HG03442 (cell line): ENCODE results near the gene GPR162.

ENCODE experiments used
- ATAC-seq: cut with Tn5 transposase; IDR thresholded peaks from one replicate; pipeline ENCODE4 v1.9.1; 2021; ENCODE audit warnings: mild to moderate bottlenecking, moderate library complexity; ENCODE audit not compliant: unreplicated experiment

GPR162 gene

DNA sequence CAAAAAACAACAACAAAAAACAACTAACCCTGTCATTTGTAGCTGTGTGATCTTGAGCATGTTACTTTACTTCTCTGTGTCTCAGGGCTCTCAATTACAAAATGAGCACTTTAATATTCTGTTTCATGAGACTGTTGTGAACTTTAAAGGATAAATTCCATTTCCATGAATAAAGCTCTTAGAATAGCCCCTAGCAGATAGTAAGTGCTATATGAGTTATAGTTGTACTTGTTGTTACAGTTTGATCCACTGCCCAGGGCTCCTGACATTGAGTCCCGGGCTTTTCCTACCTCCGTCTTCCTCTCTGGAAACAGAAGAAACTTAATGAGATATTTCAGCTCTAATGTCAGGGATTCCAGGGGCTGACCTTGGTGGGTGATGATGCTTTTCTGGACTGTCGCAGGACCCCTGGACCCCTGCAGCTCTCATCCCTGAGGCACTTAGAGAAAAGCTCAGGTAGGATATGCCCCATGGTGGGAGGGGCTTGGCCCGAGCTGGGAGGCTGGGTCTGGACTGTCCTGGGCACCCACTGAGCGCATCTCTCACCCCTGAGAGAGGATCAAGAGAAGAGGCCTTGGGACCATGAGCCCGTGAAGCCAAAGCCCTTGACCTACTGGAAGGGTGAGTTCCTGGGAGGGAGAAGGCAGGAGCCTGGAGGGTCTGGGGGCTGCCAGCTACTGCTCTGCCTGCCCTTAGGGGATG is 11.7 kb downstream of the GPR162 start:
- ATAC-seq, result no peak

DNA sequence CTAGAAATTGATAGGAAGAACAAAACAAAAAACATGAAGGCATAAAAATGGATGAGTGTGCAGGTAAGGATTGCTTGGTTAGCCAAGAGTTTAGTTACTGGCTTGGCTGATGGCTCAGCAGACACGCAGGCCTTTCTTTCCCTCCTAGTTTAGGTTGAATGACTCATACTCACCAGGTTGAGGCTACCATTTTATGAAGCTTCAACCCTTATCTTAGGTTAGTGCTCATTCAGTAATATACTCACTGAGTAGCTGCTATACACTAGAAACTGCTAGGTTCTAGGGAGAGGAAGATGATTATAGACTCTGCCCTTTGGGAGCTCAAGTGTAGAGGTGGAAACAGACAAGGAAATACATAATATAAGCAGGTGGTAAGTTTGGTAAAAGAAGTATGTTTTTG is 12.6 kb downstream of the GPR162 start:
- ATAC-seq, result no peak

DNA sequence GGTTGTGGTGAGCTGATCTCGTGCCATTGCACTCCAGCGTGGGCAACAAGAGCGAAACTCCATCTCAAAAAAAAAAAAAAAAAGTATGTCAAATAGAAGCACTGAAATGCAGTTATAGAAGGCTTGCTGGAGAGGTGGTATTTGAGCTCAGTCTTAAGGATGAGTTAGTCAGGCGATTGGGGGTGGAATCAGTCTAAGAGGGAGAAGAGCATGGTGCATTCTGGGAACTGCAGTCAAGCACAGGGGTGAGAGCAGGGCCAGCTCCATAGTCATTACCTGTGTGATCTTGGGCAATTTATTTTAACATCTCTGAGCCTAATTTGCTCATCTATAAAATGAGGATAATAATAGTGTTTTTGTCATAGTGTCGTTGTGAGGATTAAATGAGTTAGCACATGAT is 13.3 kb downstream of the GPR162 start:
- ATAC-seq, result no peak

DNA sequence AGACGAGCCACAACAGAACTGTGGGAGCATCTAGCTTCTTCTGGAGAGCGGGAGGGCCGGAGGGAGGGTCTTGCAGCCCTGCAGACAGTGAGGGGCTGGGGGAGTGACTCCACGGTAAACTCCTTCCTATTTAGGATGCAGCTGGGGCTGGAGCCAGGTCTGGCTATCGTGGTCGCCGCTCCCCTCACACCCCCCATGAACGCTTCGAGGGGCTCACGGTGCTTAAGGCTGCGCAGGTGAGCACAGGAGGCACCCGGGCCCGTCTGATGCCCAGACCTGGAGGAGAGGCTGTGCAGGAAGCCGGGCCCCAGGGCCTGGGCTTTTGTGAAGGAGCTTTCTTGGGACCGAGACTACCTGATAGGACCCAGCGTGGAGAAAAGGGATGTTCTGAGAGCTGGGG is 15.2 kb downstream of the GPR162 start:
- no peak for ATAC-seq

DNA sequence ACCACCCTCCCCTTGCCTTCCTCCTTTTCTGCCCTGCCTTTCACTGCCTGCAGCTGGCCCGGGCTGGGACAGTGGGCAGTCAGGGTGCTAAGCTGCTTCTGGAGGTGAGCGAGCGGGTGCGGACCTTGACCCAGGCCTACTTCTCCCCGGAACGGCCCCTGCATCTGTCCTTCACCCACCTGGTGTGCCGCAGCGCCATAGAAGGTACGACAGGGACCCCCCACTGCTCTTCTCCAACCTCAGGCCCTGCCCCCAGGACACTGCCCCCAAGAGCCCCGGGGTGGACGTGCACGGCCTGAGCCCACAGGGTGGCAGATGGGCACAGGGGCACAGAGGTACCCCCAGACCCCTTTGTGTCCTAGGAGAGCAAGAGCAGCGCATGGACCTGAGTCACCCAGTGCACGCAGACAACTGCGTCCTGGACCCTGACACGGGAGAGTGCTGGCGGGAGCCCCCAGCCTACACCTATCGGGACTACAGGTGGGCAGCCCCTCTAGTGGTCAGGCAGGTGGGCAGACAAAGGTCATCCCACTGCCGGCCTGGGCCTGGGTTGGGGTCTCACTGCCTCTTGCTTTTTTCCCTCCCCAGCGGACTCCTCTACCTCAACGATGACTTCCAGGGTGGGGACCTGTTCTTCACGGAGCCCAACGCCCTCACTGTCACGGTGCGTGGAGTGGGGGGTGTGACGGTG is 15.9 kb downstream of the GPR162 start:
- ATAC-seq, result no peak

DNA sequence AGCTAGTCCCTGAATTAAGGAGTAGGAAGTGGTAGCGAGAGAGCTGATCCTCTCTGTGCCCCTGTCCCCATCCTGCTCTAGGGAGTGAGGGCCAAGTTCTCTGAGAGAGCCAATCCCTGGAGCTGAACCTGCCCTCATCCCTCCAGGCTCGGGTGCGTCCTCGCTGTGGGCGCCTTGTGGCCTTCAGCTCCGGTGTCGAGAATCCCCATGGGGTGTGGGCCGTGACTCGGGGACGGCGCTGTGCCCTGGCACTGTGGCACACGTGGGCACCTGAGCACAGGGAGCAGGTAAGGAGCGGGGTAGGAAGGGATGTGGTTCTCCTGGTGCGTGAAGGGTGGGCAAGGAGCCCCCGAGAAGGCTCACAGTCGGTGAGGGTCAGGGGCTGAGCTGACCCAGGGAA is 17.2 kb downstream of the GPR162 start:
- ATAC-seq, result no peak

DNA sequence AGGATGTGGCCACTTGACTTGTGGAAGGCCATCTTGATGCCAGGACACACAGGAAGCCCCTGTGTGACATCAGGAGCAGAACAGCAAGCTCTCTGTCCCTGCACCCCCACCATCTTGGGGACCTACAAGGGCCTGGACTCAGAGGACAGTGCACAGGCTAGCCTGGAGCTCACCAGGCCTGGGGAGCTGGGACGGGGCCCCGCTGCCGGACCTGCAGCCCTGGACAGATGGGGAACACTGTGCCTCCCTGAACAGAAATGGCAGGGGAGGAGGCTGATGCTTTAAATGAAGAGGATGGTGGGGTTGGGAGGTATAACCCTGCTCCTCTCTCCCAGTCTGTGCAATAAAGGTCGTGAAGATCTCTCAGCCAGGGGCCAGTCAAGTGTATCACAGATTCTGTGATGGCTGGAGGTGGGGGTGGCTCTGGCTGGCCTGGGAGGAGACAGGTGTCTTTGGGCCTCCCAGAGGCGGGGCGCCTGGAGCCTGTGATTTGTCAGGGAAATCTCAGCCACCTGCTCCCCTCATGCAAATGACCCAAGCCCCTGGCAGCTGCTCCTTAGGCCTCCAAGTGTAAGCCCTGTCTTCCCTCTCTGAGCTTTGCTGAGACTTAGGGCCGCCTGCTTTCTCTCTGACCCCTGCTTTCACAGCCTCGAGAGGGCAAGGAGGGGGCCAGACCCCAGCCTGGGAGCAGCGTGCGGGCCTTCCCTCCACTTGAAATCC is 18.0 kb downstream of the GPR162 start:
- no peak for ATAC-seq

DNA sequence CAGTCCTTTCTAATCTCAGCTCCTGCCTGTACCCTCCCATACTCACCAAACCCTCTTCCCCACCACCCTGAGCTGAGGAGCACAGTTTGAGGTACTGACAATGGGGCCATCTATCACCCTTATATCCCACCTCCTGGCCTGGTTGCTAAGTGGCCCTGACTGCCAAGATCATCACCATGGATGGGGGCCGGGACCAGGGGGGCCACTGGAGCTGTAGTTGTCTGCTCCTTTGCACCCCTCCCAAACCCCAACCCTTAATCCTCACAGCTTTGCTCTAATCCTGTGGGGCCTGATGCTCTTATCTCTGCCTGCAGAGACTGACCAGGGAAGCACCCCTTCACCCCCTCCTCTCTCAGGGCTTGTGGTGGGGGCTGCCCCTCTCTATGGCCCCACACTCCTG is 18.7 kb downstream of the GPR162 start:
- ATAC-seq, result no peak

DNA sequence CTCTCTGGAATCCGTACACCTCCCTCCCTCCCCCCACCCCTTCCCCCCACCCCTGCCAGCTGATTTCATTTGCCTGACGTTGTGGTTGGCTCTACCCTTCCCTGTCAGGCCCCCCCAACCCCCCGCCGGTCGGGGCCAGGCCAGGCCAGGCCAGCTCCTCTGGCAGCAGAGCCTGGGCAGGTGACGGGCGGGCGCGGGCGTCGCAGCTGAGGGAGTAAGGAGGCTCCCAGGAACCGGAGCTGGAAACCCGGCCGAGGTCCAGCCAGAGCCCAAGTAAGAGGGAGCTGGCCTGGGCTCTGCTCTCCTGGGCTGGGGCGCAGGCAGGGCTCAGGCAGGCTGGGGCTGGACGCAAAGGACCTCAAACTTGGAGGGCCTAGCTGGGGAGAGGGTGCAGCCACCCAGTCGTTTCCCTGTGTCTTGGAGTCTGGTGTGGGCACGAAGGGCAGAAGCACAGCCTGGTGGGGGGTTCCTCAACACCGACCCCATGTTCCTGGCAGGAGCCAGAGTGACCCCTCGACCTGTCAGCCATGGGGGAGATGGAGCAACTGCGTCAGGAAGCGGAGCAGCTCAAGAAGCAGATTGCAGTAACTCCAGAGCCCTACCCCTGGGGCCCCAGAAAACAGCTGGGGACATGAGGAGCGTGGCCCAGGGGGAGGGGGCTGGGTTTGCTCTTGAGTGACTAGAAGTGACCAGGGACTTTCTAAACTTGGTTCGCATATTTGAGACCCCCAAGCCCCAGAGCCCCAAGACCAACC is 19.3 kb downstream of the GPR162 start, which contains the start of gene GNB3:
Gene GNB3 (plus strand): TSS at position 165 of the 755 bp plus-strand sequence. CDS start 363 bp downstream, at position 528.
- no peak for ATAC-seq

DNA sequence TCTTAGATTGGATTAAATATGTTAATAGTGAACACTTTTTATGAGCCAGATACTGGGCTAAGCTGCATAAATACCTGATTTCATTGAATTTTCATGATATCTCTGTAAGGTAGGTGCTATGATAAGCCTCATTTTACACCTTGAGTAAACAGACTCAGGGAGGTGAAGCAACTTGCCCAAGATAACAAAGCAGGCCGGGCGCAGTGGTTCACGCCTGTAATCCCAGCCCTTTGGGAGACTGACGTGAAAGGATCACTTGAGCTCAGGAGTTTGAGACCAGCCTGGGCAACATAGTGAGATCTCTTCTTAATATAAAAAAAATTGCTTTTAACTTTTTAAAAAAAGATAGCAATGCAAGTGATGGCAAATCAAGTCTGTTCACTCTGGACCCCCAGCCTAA is 20.5 kb downstream of the GPR162 start:
- ATAC-seq, result no peak

DNA sequence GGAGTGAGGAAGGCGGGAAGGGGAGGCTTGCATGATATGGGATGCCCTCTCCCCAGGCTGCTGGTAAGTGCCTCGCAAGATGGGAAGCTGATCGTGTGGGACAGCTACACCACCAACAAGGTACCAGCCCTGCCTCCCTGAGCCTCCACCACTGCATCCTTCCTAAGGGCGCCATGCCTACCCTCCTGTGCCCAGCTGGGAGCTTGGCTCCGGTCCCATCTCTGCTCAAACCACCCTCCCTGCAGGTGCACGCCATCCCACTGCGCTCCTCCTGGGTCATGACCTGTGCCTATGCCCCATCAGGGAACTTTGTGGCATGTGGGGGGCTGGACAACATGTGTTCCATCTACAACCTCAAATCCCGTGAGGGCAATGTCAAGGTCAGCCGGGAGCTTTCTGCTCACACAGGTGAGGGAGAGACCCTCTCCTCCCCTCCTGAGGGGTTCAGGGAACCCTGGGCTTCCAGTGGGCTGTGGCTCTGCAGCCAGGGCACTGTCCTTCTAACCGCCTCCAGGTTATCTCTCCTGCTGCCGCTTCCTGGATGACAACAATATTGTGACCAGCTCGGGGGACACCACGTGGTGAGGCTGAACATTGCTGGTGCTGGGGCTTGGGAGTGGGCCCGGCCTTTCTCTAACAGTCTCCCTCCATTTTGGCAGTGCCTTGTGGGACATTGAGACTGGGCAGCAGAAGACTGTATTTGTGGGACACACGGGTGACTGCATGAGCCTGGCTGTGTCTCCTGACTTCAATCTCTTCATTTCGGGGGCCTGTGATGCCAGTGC is 21.7 kb downstream of the GPR162 start:
- no peak for ATAC-seq

DNA sequence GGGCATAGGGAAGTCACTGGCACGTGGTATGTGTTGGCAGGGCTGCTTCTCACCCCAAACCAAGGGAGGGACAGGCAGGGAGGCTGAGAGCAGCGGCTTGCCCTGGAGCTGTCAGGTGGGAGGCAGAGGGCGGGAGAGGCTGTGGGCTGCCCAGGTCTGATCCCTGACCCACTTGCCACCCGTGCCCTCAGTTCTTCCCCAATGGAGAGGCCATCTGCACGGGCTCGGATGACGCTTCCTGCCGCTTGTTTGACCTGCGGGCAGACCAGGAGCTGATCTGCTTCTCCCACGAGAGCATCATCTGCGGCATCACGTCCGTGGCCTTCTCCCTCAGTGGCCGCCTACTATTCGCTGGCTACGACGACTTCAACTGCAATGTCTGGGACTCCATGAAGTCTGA is 23.8 kb downstream of the GPR162 start:
- ATAC-seq, result no peak

DNA sequence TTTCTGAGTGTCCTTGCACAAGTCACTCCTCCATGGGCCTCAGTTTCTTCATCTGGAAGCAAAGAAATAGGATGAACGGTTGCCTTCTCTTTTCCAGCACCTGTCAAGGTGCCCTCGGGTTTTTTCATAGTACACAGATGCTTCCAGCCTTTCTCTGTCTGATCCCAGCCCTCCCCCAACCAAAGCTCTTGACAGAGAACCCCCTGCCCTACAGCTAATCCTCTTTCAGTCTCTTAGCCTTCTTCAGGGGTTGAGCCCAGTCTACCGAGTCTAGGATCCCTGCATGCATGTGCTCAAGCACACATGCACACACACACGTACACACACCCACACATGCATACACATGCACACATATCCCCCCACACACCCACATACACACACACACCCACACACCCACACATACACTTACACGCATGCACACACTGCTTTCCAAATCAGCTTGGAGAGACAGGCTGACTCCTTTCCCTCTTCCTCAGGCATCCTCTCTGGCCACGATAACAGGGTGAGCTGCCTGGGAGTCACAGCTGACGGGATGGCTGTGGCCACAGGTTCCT is 24.8 kb downstream of the GPR162 start:
- no peak for ATAC-seq

DNA sequence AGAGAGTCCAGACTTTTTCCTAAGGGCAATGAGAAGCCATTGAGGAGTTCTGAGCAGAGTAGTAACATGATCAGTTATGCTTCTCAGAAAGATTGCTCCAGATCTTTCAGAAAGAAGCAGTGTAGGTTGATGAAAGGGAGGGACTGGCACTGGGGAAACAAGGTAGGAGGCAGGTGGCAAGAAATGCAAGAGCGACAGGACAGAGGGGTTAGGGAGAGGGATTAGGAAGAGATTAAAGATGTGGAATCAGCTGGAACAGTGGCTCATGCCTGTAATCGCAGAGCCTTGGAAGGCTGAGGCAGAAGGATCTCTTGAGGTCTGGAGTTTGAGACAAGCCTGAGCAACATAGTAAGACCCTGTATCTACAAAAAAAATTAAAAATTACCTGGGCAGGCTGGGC is 26.1 kb downstream of the GPR162 start:
- ATAC-seq, result no peak

DNA sequence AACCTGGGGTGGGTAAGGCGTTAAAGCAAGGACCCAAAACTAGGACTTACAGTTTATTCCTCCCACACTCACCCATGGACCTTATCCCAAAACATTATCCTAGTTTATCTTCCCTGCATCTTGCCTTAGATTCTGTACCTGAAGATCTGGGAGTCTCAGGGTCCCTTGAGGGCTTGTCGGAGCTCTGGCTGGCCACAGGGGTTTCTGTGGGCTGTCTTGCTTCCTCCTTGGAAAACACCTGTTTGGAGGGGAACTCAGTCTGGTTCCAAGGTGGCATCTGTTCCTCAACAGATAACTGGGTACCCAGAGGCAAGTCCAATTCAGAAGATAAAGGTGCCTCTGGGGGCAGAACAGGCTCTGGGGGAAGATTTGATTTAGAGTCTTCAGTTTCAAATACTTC is 27.8 kb downstream of the GPR162 start:
- ATAC-seq, result no peak

DNA sequence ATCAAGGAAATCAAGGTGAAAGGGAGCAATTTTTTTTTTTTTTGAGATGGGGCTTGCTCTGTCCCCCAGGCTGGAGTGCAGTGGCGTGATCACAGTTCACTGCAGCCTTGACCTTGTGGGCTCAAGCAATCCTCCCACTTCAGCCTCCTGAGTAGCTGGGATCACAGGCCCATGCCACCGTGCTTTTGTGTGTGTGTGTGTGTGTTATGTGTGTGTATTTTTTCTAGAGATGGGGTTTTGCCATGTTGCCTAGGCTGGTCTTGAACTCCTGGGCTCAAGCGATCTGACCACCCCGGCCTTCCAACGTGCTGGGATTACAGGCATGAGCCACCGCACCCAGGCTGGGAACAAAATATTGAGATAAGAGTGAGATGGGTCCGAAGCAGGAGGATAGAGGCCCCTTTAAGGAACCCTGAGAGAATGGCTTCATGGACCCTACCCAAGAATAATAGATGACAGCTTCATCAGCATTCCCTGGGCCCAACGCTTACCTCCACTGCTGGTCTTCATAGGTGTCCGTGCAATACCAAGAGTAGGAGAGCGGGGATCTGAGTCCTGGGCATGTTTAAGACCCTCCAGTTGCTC is 28.4 kb downstream of the GPR162 start:
- ATAC-seq, result no peak

DNA sequence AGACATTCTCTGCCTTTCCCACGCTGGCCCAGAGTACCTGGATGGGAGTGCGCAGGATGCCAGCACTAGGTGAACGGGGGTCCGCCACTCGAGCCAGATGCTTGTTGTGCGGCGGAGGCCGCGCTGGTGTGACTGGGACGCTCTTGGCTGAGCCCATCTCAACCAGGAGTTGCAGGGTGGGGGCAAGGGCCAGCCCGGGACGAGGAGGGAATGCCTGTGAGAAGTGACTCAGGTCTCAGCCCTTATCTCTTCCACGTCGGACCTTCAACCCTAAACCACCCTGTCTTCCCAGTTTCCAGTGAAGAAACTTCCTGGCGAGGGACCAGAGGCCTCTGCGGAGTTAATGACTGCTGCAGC is 29.2 kb downstream of the GPR162 start:
- no peak for ATAC-seq

DNA sequence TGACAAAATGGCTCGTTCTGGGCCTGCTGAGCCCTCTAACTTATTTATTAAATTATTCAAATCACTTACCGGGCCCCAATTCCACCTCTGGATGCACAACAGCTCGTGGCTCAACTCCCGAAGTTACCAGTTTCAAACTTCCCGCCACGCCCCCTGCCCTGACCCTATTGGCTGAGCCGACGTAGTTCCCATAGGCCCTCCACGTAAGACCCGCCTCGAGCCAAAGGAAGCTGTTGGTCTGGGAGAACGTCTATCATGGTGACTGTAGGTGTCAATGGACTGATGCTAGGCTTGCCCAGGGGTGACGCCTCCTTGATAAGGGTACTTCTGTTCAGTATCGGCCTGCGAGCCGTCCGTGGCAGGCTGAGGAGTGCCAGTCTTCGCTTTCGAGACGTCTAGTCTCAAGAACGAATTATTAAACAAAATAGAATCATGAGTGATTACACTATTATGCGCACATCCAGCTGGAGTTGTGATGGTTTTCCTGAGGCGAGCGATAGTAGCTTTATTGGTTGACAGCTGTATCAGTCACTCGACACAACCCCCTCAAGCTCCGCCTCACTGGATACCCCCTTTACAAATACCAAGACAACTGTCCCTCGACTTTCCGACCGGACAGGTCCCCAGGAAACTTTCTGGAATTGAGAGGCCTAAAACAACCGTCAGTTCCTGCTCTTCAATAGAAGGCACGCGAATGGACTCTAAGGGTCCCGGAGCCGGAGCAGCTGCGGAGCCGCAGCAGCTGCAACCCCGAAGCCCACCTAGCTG is 29.7 kb downstream of the GPR162 start, which contains the start of gene CDCA3:
Gene CDCA3 (minus strand): TSS at position 134 of the 768 bp plus-strand sequence. CDS start 334 bp downstream, outside the sequence.
- ATAC-seq, result peak; percentile 48
